DOHH2 (cell line): ENCODE measurements around the gene IRF2.

Experiments used
- H3F3A ChIP-seq: fragments of 200-600 bp; sonication (generic), shearing (Covaris generic); 2 replicates; pipeline ENCODE4 v1.6.0; 2016; ENCODE audit warnings: antibody characterized with exemption, mild to moderate bottlenecking; ENCODE audit not compliant: control insufficient read depth, insufficient read depth
- H3K27ac ChIP-seq: fragments of 200-600 bp; sonication (generic); 2 replicates; pipeline ENCODE4 v1.5.1; 2014; ENCODE audit warnings: low read depth, mild to moderate bottlenecking, low read length, moderate library complexity
- H3K27me3 ChIP-seq: fragments of 200-600 bp; sonication (generic); 2 replicates; pipeline ENCODE4 v1.6.1; 2014; ENCODE audit warnings: mild to moderate bottlenecking, low read length, mixed read lengths; ENCODE audit not compliant: control insufficient read depth
- H3K36me3 ChIP-seq: fragments of 200-600 bp; sonication (generic); 2 replicates; pipeline ENCODE4 v1.6.1; 2014; ENCODE audit warnings: mild to moderate bottlenecking, low read length, moderate library complexity, mixed read lengths; ENCODE audit not compliant: control insufficient read depth
- H3K4me1 ChIP-seq: fragments of 200-600 bp; sonication (generic); 2 replicates; pipeline ENCODE4 v1.6.1; 2014; ENCODE audit warnings: mild to moderate bottlenecking, low read length, mixed read lengths; ENCODE audit not compliant: control insufficient read depth
- H3K4me2 ChIP-seq: fragments of 200-600 bp; sonication (generic); 2 replicates; pipeline ENCODE4 v1.6.0; 2014; ENCODE audit warnings: mild to moderate bottlenecking, low read length, moderate library complexity
- H3K4me3 ChIP-seq: fragments of 200-600 bp; sonication (generic); 2 replicates; pipeline ENCODE4 v1.5.1; 2014; ENCODE audit warnings: mild to moderate bottlenecking, low read length, mixed read lengths
- H3K79me2 ChIP-seq: fragments of 200-600 bp; sonication (generic); 2 replicates; pipeline ENCODE4 v1.6.1; 2014; ENCODE audit warnings: mild to moderate bottlenecking, low read length, mixed read lengths; ENCODE audit not compliant: control insufficient read depth
- H3K9me2 ChIP-seq: fragments of 200-600 bp; sonication (generic); replicated peaks from 2 replicates; pipeline ENCODE4 v1.6.1; 2014; ENCODE audit warnings: mild to moderate bottlenecking, low read length, mixed read lengths; ENCODE audit not compliant: control insufficient read depth
- H3K9me3 ChIP-seq: fragments of 200-600 bp; sonication (generic); 2 replicates; pipeline ENCODE4 v1.6.1; 2014; ENCODE audit warnings: antibody characterized with exemption, low read length, mixed read lengths; ENCODE audit not compliant: control insufficient read depth, insufficient read depth
- H4K20me1 ChIP-seq: fragments of 200-600 bp; sonication (generic); 2 replicates; pipeline ENCODE4 v1.6.0; 2014; ENCODE audit warnings: low read depth, mild to moderate bottlenecking, antibody characterized with exemption, low read length, moderate library complexity; ENCODE audit not compliant: control insufficient read depth, insufficient read depth
- CTCF ChIP-seq: fragments of 200-600 bp; sonication (generic); IDR thresholded peaks from one replicate; pipeline ENCODE4 v1.5.1; 2014; ENCODE audit warnings: antibody characterized with exemption, mild to moderate bottlenecking, low read depth, low read length; ENCODE audit not compliant: poor library complexity, severe bottlenecking
- EZH2phosphoT487 ChIP-seq: fragments of 200-600 bp; sonication (generic); IDR thresholded peaks from 2 replicates; pipeline ENCODE4 v1.6.1; 2017; ENCODE audit warnings: borderline replicate concordance, mild to moderate bottlenecking, antibody characterized with exemption, low read length, moderate library complexity, mixed read lengths

IRF2 gene

DNA sequence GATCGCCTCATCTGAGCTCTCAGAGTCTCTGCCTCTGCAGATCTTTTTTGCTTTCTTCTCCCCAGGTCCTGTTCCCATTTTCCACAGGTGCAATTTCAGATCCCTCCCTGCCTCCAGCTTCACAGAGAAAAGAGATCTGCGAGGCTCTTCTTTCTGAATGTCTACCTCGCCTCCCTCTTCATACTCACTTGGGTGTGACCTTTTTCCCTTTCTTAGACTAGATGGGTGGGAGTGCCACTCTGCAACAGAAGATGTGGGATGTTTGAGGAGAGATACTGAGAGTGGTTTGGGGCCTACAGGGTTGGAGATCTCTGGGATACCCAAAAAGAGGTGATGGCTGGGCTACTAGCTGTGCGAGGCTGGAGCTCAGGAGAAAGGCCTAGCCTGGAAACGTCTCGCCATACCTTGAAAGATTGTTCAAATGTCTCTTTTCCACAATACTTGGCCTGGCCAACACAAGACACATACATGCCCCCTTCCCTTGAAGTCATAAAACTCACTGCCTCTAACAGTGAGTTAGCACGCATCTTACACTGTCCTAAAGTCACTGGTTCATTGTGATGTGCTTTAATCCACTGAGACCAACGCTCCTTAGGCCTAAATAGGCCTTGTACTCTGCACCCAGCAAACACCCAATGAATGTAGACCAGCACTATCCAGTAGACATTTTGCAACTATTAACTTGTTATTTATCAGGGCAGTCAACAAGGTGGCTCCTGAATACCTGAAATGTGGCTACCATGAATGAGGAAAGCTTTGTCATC is 33.6 kb downstream of the IRF2 start:
- H3K4me2 ChIP-seq: no peak overlapping the region
- peaks cover 13% of the 10 kb centered on the region for H3K4me1 ChIP-seq
- H3K4me3 ChIP-seq: no peak overlapping the region
- H3K36me3 ChIP-seq: no peaks in the 10 kb centered on the region
- TF ChIP-seq EZH2phosphoT487 (no peak), CTCF (no peak)
- H3F3A ChIP-seq: no peaks in the 10 kb centered on the region
- H3K9me2 ChIP-seq: no peaks in the 10 kb centered on the region
- no peaks in the 10 kb centered on the region for H4K20me1 ChIP-seq
- no peaks in the 10 kb centered on the region for H3K9me3 ChIP-seq
- H3K79me2 ChIP-seq: peaks cover 13% of the 10 kb centered on the region
- H3K27ac ChIP-seq: no peak overlapping the region
- no peaks in the 10 kb centered on the region for H3K27me3 ChIP-seq

- H4K20me1 ChIP-seq: peaks cover 3% of the 10 kb centered on the region; the same call in 1 of the 2 replicates
- peaks cover 10% of the 10 kb centered on the region for H3K4me1 ChIP-seq
- no peaks in the 10 kb centered on the region for H3K9me3 ChIP-seq
- no peaks in the 10 kb centered on the region for H3F3A ChIP-seq
- H3K27me3 ChIP-seq: no peaks in the 10 kb centered on the region
- no peak overlapping the region for H3K4me3 ChIP-seq
- H3K4me2 ChIP-seq: no peak overlapping the region
- no peaks in the 10 kb centered on the region for H3K9me2 ChIP-seq
- TF ChIP-seq CTCF (no peak), EZH2phosphoT487 (no peak)
- H3K27ac ChIP-seq: no peak overlapping the region
- peaks cover 10% of the 10 kb centered on the region for H3K79me2 ChIP-seq
- H3K36me3 ChIP-seq: no peaks in the 10 kb centered on the region
These were observed 34.3 kb downstream of the IRF2 start for GRCh38 chr4:184439856-184440594.

- Histone ChIP-seq H3K4me1 (peaks cover 6% of the 10 kb centered on the region), H3K4me2 (no peak overlapping the region), H4K20me1 (peaks cover 4% of the 10 kb centered on the region; the same call in 1 of the 2 replicates)
These were observed 35.0 kb downstream of the IRF2 start for GRCh38 chr4:184439386-184439785.

More at GRCh38 chr4:184439386-184439785, 35.0 kb downstream of the IRF2 start:
- Histone ChIP-seq H3F3A (no peaks in the 10 kb centered on the region), H3K9me3 (no peaks in the 10 kb centered on the region), H3K79me2 (peaks cover 4% of the 10 kb centered on the region), H3K9me2 (no peaks in the 10 kb centered on the region), H3K27ac (no peak overlapping the region), H3K36me3 (no peaks in the 10 kb centered on the region), H3K27me3 (no peaks in the 10 kb centered on the region), H3K4me3 (no peak overlapping the region)
- no peak for TF ChIP-seq EZH2phosphoT487
- TF ChIP-seq CTCF: no peak
